Loucy (cell line): ENCODE measurements around the gene RNASEH2C.

Source experiments
- H2AFZ ChIP-seq: fragments of 200-600 bp; sonication (generic); 2 replicates; pipeline ENCODE4 v1.6.0; 2016; ENCODE audit warnings: antibody characterized with exemption, mild to moderate bottlenecking, low read length, moderate library complexity
- H3F3A ChIP-seq: fragments of 200-600 bp; 2 replicates; pipeline ENCODE4 v1.6.0; 2016; ENCODE audit warnings: antibody characterized with exemption, low read depth, mild to moderate bottlenecking
- H3K27me3 ChIP-seq: fragments of 200-600 bp; sonication (generic); 2 replicates; pipeline ENCODE4 v1.6.1; 2014; ENCODE audit warnings: low read length, mild to moderate bottlenecking; ENCODE audit not compliant: insufficient read depth, poor library complexity, severe bottlenecking
- H3K36me3 ChIP-seq: fragments of 200-600 bp; sonication (generic); 2 replicates; pipeline ENCODE4 v1.6.1; 2016; ENCODE audit warnings: low read length; ENCODE audit not compliant: insufficient read depth
- H3K4me1 ChIP-seq: fragments of 200-600 bp; sonication (generic); 2 replicates; pipeline ENCODE4 v1.5.1; 2014; ENCODE audit warnings: low read length, mild to moderate bottlenecking; ENCODE audit not compliant: insufficient read depth, poor library complexity, severe bottlenecking
- H3K4me2 ChIP-seq: fragments of 200-600 bp; sonication (generic); 2 replicates; pipeline ENCODE4 v1.6.0; 2014; ENCODE audit warnings: antibody characterized with exemption, low read length, low read depth, mild to moderate bottlenecking; ENCODE audit not compliant: poor library complexity, severe bottlenecking
- H3K4me3 ChIP-seq: fragments of 200-600 bp; sonication (generic); 2 replicates; pipeline ENCODE4 v1.5.1; 2014; ENCODE audit warnings: low read length, mild to moderate bottlenecking, mixed read lengths; ENCODE audit not compliant: poor library complexity, severe bottlenecking
- H3K79me2 ChIP-seq: fragments of 200-600 bp; sonication (generic); 2 replicates; pipeline ENCODE4 v1.6.1; 2014; ENCODE audit warnings: low read length; ENCODE audit not compliant: insufficient read depth
- H3K9ac ChIP-seq: fragments of 200-600 bp; sonication (generic); 2 replicates; pipeline ENCODE4 v1.6.0; 2014; ENCODE audit warnings: mild to moderate bottlenecking, low read depth, low read length, moderate library complexity; ENCODE audit not compliant: poor library complexity, severe bottlenecking
- H3K9me2 ChIP-seq: fragments of 200-600 bp; sonication (generic); replicated peaks from 2 replicates; pipeline ENCODE4 v1.6.1; 2016; ENCODE audit warnings: low read depth, low read length, mixed read lengths
- H3K9me3 ChIP-seq: fragments of 200-600 bp; sonication (generic); 2 replicates; pipeline ENCODE4 v1.6.1; 2014; ENCODE audit warnings: mild to moderate bottlenecking, antibody characterized with exemption, low read length, low read depth; ENCODE audit not compliant: insufficient read depth
- H4K20me1 ChIP-seq: fragments of 200-600 bp; sonication (generic); 2 replicates; pipeline ENCODE4 v1.6.0; 2014; ENCODE audit warnings: antibody characterized with exemption, low read length, mild to moderate bottlenecking; ENCODE audit not compliant: insufficient read depth, poor library complexity, severe bottlenecking
- EZH2phosphoT487 ChIP-seq: fragments of 200-600 bp; IDR thresholded peaks from 2 replicates; pipeline ENCODE4 v1.6.1; 2018; ENCODE audit warnings: antibody characterized with exemption, mild to moderate bottlenecking, moderate library complexity, borderline replicate concordance
- TF ChIP-seq, protein P1 (sequence below): fragments of 200-600 bp; sonication (generic); conservative IDR thresholded peaks from 2 replicates; pipeline ENCODE4 v1.5.1; 2014; ENCODE audit warnings: mild to moderate bottlenecking, antibody characterized with exemption, low read length

Gene RNASEH2C

DNA sequence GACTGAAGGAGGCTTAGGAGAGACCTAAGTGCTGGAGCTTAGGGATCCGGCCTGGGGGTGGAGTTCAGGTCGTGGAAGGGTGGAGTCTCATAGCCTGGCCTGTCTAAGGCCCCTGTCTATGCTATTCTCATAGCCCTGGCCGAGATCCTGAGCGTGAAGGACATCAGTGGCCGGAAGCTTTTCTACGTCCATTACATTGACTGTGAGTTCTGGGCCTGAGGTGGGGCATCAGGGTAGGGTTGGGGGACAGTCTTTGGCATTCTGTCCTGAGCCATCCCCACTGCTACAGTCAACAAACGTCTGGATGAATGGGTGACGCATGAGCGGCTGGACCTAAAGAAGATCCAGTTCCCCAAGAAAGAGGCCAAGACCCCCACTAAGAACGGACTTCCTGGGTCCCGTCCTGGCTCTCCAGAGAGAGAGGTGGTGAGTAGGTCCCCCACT is 7.9 kb downstream of the RNASEH2C start:
- Histone ChIP-seq H3K4me1 (peaks cover 18% of the 10 kb centered on the region), H3K4me3 (peak overlapping the region; percentile 82), H2AFZ (no peak overlapping the region), H3K9me2 (no peaks in the 10 kb centered on the region), H3K4me2 (peak overlapping the region; percentile 87), H4K20me1 (peaks cover 12% of the 10 kb centered on the region), H3K9ac (peak overlapping the region; percentile 83), H3K27me3 (no peaks in the 10 kb centered on the region), H3K79me2 (peaks cover 32% of the 10 kb centered on the region), H3F3A (no peaks in the 10 kb centered on the region), H3K9me3 (no peaks in the 10 kb centered on the region), H3K36me3 (peaks cover 32% of the 10 kb centered on the region; the same call in 1 of the 2 replicates)
- TF ChIP-seq, protein P1, sequence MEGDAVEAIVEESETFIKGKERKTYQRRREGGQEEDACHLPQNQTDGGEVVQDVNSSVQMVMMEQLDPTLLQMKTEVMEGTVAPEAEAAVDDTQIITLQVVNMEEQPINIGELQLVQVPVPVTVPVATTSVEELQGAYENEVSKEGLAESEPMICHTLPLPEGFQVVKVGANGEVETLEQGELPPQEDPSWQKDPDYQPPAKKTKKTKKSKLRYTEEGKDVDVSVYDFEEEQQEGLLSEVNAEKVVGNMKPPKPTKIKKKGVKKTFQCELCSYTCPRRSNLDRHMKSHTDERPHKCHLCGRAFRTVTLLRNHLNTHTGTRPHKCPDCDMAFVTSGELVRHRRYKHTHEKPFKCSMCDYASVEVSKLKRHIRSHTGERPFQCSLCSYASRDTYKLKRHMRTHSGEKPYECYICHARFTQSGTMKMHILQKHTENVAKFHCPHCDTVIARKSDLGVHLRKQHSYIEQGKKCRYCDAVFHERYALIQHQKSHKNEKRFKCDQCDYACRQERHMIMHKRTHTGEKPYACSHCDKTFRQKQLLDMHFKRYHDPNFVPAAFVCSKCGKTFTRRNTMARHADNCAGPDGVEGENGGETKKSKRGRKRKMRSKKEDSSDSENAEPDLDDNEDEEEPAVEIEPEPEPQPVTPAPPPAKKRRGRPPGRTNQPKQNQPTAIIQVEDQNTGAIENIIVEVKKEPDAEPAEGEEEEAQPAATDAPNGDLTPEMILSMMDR: no peak
- no peak for TF ChIP-seq EZH2phosphoT487

DNA sequence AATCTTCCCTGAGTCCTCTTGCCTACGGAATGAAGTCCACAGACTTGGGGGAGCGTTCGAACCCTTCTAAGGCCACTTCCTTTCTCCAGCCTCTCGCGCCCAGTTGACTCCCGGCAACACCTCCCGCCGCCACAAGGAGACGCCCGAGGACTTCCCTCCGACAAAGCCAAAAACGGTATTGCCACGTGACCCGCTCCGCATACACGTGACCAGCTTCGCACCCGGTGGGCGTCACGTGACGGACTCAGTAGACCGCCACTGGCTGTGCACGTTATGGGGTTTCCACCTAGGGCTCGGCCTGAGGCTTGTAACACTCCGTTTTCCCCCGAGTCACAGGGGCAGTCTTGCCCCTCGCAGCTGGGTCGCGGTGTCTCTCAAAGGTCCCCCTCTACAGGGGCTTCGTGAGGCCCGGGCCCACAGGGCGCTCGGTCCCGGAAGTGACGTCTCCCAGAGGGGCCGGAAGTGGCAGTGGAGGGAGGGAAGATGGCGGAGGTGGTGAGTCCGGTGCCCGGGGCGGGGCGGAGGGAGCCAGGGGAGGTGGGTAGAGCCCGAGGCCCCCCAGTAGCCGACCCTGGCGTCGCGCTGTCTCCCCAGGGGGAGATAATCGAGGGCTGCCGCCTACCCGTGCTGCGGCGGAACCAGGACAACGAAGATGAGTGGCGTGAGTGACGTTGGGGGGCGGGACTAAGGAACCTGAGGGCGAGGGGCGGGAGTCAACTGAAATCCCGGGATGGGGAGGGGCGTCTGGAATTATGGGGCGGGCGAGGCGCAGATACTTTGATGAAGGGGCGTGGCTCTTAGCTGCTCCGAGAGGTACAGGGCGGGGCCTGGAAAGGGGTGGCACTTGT is 8.6 kb downstream of the RNASEH2C start, which contains the start of gene KAT5:
KAT5 (plus strand) TSS at position 468 of the 848 bp plus-strand sequence; CDS start at position 484, 16 bp downstream.
- Histone ChIP-seq H3F3A (no peaks in the 10 kb centered on the region), H4K20me1 (peaks cover 5% of the 10 kb centered on the region), H3K9me3 (no peaks in the 10 kb centered on the region), H3K36me3 (peaks cover 26% of the 10 kb centered on the region; the same call in 1 of the 2 replicates), H3K4me1 (peaks cover 18% of the 10 kb centered on the region), H3K4me2 (peak within 1 kb of the TSS; percentile 87), H3K9me2 (no peaks in the 10 kb centered on the region), H3K79me2 (peaks cover 28% of the 10 kb centered on the region), H2AFZ (peak within 1 kb of the TSS; percentile 99), H3K9ac (peak within 1 kb of the TSS; percentile 83), H3K4me3 (peak within 1 kb of the TSS; percentile 82), H3K27me3 (no peaks in the 10 kb centered on the region)
- TF ChIP-seq EZH2phosphoT487: no peak
- TF ChIP-seq, protein P1: peak; percentile 84

DNA sequence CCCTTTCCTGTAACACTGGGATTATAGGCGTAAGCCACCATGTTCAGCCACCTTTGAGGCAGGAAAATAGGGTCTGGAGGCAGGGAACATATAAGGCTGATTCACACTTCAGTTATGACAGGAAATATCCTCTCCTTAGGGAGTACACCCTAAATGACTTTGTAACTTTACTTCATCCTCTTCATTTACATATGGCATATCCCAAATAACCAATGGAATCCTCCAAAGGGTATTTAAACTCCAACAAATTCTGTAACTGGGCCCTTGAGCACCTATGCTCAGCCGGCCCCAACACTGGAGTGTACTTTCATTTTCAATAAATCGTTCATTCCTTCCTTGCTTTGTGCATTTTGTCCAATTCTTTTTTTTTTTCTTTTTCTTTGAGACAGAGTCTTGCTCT is 10.2 kb downstream of the RNASEH2C start:
- H3K4me2 ChIP-seq: peak overlapping the region; percentile 87
- TF ChIP-seq EZH2phosphoT487: no peak
- TF ChIP-seq, protein P1: no peak
- H4K20me1 ChIP-seq: peaks cover 5% of the 10 kb centered on the region
- H3K36me3 ChIP-seq: peaks cover 12% of the 10 kb centered on the region; the same call in 1 of the 2 replicates
- H3F3A ChIP-seq: no peaks in the 10 kb centered on the region
- H3K9me3 ChIP-seq: no peaks in the 10 kb centered on the region
- peak overlapping the region; percentile 83 for H3K9ac ChIP-seq
- no peaks in the 10 kb centered on the region for H3K9me2 ChIP-seq
- H3K79me2 ChIP-seq: peaks cover 28% of the 10 kb centered on the region
- peaks cover 18% of the 10 kb centered on the region for H3K4me1 ChIP-seq
- peak overlapping the region; percentile 82 for H3K4me3 ChIP-seq
- no peak overlapping the region for H2AFZ ChIP-seq
- H3K27me3 ChIP-seq: no peaks in the 10 kb centered on the region
